Neuronal stem cell (in vitro differentiated cells): ENCODE data around the gene TNMD.

ENCODE experiments used
- DNase-seq: peaks from one replicate; pipeline ENCODE4 v3.0.0-alpha.2; 2013; ENCODE audit warnings: low spot score
- H2AFZ ChIP-seq: one replicate; pipeline ENCODE4 v1.6.1; 2013; ENCODE audit warnings: mild to moderate bottlenecking, low read length, inconsistent platforms
- H2AK5ac ChIP-seq: 2 replicates; pipeline ENCODE4 v1.6.1; 2013; ENCODE audit warnings: low read depth, mild to moderate bottlenecking, inconsistent platforms, low read length, moderate library complexity, mixed read lengths
- H2BK120ac ChIP-seq: 2 replicates; pipeline ENCODE4 v1.6.1; 2013; ENCODE audit warnings: low read depth, mild to moderate bottlenecking, inconsistent platforms, low read length, moderate library complexity, mixed read lengths
- H2BK12ac ChIP-seq: one replicate; pipeline ENCODE4 v1.6.1; 2013; ENCODE audit warnings: low read length, inconsistent platforms
- H2BK15ac ChIP-seq: 2 replicates; pipeline ENCODE4 v1.6.1; 2013; ENCODE audit warnings: mild to moderate bottlenecking, low read length, inconsistent platforms, mixed read lengths
- H2BK5ac ChIP-seq: one replicate; pipeline ENCODE4 v1.6.1; 2013; ENCODE audit warnings: inconsistent platforms, mild to moderate bottlenecking, low read length, moderate library complexity
- H3K14ac ChIP-seq: one replicate; pipeline ENCODE4 v1.6.1; 2013; ENCODE audit warnings: low read length, inconsistent platforms
- H3K18ac ChIP-seq: 2 replicates; pipeline ENCODE4 v1.6.1; 2013; ENCODE audit warnings: low read length, inconsistent platforms
- H3K23ac ChIP-seq: 2 replicates; pipeline ENCODE4 v1.6.1; 2013; ENCODE audit warnings: low read depth, mild to moderate bottlenecking, mixed read lengths, low read length, inconsistent platforms; ENCODE audit not compliant: poor library complexity
- H3K27ac ChIP-seq: replicated peaks from 3 replicates; pipeline ENCODE4 v1.5.1; 2013; ENCODE audit warnings: low read length, inconsistent platforms
- H3K27me3 ChIP-seq, 3 experiments: 2 replicates each; pipeline ENCODE4 v1.6.1; 2013; ENCODE audit warnings: low read length in 3 of 3, mild to moderate bottlenecking in 2 of 3, inconsistent platforms in 1 of 3, low read depth in 1 of 3, mixed read lengths in 1 of 3, moderate library complexity in 1 of 3; ENCODE audit not compliant: control insufficient read depth in 3 of 3, insufficient read depth in 3 of 3
- H3K36me3 ChIP-seq, 2 donors: replicated peaks in 1 of 2; 2 replicates each; pipeline ENCODE4 v1.6.1; 2013; ENCODE audit warnings: low read length in 2 of 2; ENCODE audit not compliant: control insufficient read depth in 2 of 2, insufficient read depth in 2 of 2
- H3K4ac ChIP-seq: 2 replicates; pipeline ENCODE4 v1.6.1; 2013; ENCODE audit warnings: inconsistent platforms, mild to moderate bottlenecking, low read length, moderate library complexity
- H3K4me1 ChIP-seq, 2 donors: 1 replicate in 1 of 2; 2 replicates in 1 of 2; pipeline ENCODE4 v1.6.1; 2013; ENCODE audit warnings: low read length in 2 of 2, low read depth in 1 of 2; ENCODE audit not compliant: control insufficient read depth in 2 of 2, insufficient read depth in 1 of 2
- H3K4me2 ChIP-seq: one replicate; pipeline ENCODE4 v1.6.1; 2013; ENCODE audit warnings: mild to moderate bottlenecking, low read length, inconsistent platforms; ENCODE audit not compliant: insufficient read depth, poor library complexity, severe bottlenecking
- H3K4me3 ChIP-seq, 2 donors: 2 replicates each; pipeline ENCODE4 v1.5.1; 2013; ENCODE audit warnings: low read length in 2 of 2, mild to moderate bottlenecking in 2 of 2, inconsistent platforms in 1 of 2, moderate library complexity in 1 of 2
- H3K79me1 ChIP-seq: one replicate; pipeline ENCODE4 v1.6.1; 2013; ENCODE audit warnings: low read depth, mild to moderate bottlenecking, inconsistent platforms, low read length, moderate library complexity
- H3K9ac ChIP-seq: one replicate; pipeline ENCODE4 v1.6.1; 2013; ENCODE audit warnings: mild to moderate bottlenecking, low read depth, low read length, inconsistent platforms; ENCODE audit not compliant: poor library complexity
- H3K9me3 ChIP-seq, 2 donors: replicated peaks in 1 of 2; 2 replicates each; pipeline versions ENCODE3 to v1.6.1; 2013; ENCODE audit warnings: low read length in 2 of 2, mild to moderate bottlenecking in 2 of 2, inconsistent platforms in 1 of 2, low read depth in 1 of 2, mixed read lengths in 1 of 2, moderate library complexity in 1 of 2; ENCODE audit not compliant: control insufficient read depth in 2 of 2, insufficient read depth in 1 of 2
- H4K8ac ChIP-seq: one replicate; pipeline ENCODE4 v1.6.1; 2013; ENCODE audit warnings: low read depth, mild to moderate bottlenecking, inconsistent platforms, low read length, moderate library complexity
- H4K91ac ChIP-seq: one replicate; pipeline ENCODE4 v1.6.1; 2013; ENCODE audit warnings: low read length, low read depth, mild to moderate bottlenecking, inconsistent platforms; ENCODE audit not compliant: poor library complexity
- WGBS, 2 donors: extraction: QIAGEN DNeasy Blood & Tissue Kit; methylation state at CpG; one replicate each; pipeline ENCODE4 v1.1.7; 2013; ENCODE audit warnings: missing lambda C conversion rate in 2 of 2, mixed read lengths in 1 of 2; ENCODE audit not compliant: insufficient read length in 2 of 2, insufficient replicate concordance in 1 of 2; ENCODE audit errors: extremely low coverage in 2 of 2; 5-methylcytosine and 5-hydroxymethylcytosine counted together

Gene TNMD

DNA sequence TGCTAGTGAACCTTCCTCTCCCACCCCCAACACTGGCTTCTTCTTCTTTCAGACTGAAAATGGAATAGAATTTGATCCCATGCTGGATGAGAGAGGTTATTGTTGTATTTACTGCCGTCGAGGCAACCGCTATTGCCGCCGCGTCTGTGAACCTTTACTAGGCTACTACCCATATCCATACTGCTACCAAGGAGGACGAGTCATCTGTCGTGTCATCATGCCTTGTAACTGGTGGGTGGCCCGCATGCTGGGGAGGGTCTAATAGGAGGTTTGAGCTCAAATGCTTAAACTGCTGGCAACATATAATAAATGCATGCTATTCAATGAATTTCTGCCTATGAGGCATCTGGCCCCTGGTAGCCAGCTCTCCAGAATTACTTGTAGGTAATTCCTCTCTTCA lies 14.7 kb downstream of the TNMD start:
- H2AK5ac ChIP-seq = no peak overlapping the region
- H3K36me3 ChIP-seq = no peaks in the 10 kb centered on the region
- no CpG with 5 or more reads among the region's 9 CpGs for WGBS, 2 donors
- no peak overlapping the region for H3K27ac ChIP-seq
- no peaks in the 10 kb centered on the region for H3K4me1 ChIP-seq
- H4K8ac ChIP-seq = no peak overlapping the region
- H2BK120ac ChIP-seq = no peak overlapping the region
- H3K27me3 ChIP-seq = peaks cover 0 to 3% (median 0%) of the 10 kb centered on the region in 3 experiments
- H2BK12ac ChIP-seq = no peak overlapping the region
- no peak overlapping the region for H2BK15ac ChIP-seq
- no peak overlapping the region for H2AFZ ChIP-seq
- no peak overlapping the region for H3K4me2 ChIP-seq
- no peak overlapping the region for H3K18ac ChIP-seq
- no peak overlapping the region for H3K14ac ChIP-seq
- H3K23ac ChIP-seq = no peak overlapping the region
- H3K9ac ChIP-seq = no peak overlapping the region
- DNase-seq = no peak
- H3K9me3 ChIP-seq = no peaks in the 10 kb centered on the region
- no peak overlapping the region for H2BK5ac ChIP-seq
- H3K4me3 ChIP-seq = no peak overlapping the region
- no peak overlapping the region for H4K91ac ChIP-seq
- H3K79me1 ChIP-seq = no peaks in the 10 kb centered on the region
- H3K4ac ChIP-seq = no peak overlapping the region

DNA sequence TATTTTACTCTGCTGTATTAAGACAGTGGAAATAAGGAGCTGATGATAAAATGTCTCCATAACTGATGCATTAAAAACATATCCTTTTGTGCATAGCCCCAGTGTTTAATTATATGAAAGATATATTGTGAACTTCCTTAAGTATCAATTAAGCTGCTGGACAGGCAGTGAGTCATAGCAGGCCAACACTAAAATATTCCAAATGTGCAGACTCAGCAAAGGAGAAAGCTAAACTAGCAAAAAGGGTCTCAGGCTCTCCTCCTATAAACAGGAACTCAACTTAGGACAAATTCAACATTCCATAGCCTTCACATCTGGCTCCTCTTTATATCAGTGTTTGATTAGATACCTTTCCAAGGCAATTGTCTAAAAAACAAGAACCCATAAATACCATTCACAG lies 15.6 kb downstream of the TNMD start:
- no peak overlapping the region for H2BK15ac ChIP-seq
- H4K8ac ChIP-seq = no peak overlapping the region
- no peak overlapping the region for H4K91ac ChIP-seq
- H2BK12ac ChIP-seq = no peak overlapping the region
- no peak overlapping the region for H3K14ac ChIP-seq
- no peak overlapping the region for H2AFZ ChIP-seq
- no peaks in the 10 kb centered on the region for H3K36me3 ChIP-seq
- no peak overlapping the region for H2AK5ac ChIP-seq
- H2BK120ac ChIP-seq = no peak overlapping the region
- DNase-seq = no peak
- H3K18ac ChIP-seq = no peak overlapping the region
- no peak overlapping the region for H3K4ac ChIP-seq
- H3K23ac ChIP-seq = no peak overlapping the region
- H3K4me1 ChIP-seq = no peaks in the 10 kb centered on the region
- H3K4me3 ChIP-seq = no peak overlapping the region
- no peaks in the 10 kb centered on the region for H3K9me3 ChIP-seq
- H3K4me2 ChIP-seq = no peak overlapping the region
- peaks cover 0 to 3% (median 0%) of the 10 kb centered on the region in 3 experiments for H3K27me3 ChIP-seq
- no peak overlapping the region for H2BK5ac ChIP-seq
- no peaks in the 10 kb centered on the region for H3K79me1 ChIP-seq
- H3K9ac ChIP-seq = no peak overlapping the region
- H3K27ac ChIP-seq = no peak overlapping the region

DNA sequence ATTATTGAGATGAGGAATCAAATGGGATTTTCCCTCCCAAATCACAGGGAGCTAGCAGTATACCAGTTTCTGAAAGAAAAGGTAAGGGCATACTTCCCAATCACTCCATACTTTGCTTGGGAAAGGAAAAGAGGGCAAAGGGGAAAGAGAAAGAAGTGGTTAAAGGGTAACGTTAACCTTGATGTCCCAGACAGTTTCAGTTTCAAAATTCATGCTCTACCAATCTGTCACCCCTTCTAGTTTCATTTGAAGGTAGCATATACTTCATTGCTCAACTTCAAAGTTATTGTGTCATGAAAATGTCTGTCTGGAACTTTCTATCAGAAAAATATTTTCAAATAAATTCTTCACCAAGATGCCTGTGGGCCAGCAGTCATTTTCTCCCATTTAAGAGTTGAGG lies 16.0 kb downstream of the TNMD start:
- H3K4ac ChIP-seq = no peak overlapping the region
- no peak overlapping the region for H2BK12ac ChIP-seq
- DNase-seq = no peak
- H3K27me3 ChIP-seq = peaks cover 0 to 3% (median 0%) of the 10 kb centered on the region in 3 experiments
- no peak overlapping the region for H3K14ac ChIP-seq
- no peak overlapping the region for H3K9ac ChIP-seq
- H3K36me3 ChIP-seq = no peaks in the 10 kb centered on the region
- no peak overlapping the region for H2BK5ac ChIP-seq
- H2BK120ac ChIP-seq = no peak overlapping the region
- H3K79me1 ChIP-seq = no peaks in the 10 kb centered on the region
- H3K4me2 ChIP-seq = no peak overlapping the region
- no peaks in the 10 kb centered on the region for H3K4me1 ChIP-seq
- H2BK15ac ChIP-seq = no peak overlapping the region
- no peaks in the 10 kb centered on the region for H3K9me3 ChIP-seq
- no peak overlapping the region for H4K91ac ChIP-seq
- no peak overlapping the region for H3K18ac ChIP-seq
- H3K23ac ChIP-seq = no peak overlapping the region
- WGBS, 2 donors = no CpG with 5 or more reads among the region's 1 CpG
- no peak overlapping the region for H3K27ac ChIP-seq
- H3K4me3 ChIP-seq = no peak overlapping the region
- no peak overlapping the region for H4K8ac ChIP-seq
- H2AK5ac ChIP-seq = no peak overlapping the region
- H2AFZ ChIP-seq = no peak overlapping the region

DNA sequence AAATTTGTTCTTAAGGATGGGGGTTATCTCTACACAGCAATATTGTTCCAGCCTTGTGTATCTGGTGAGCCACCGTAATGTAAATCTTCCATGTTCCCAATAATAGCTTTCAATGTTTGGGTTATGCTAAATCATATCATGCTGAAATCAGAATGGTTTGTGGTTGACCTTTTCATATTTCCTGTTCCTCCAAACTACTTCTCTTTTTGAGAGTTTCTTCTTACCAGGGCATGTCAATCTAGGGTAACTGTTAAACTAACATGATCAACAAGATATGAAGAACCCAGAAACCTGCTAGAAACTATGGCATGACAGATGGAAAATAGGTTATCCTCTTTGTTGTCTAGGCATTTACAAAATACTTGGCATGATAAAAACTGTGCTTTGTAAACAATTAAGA lies 22.0 kb downstream of the TNMD start:
- no peak overlapping the region for H2BK15ac ChIP-seq

More for the DNA sequence above, 22.0 kb downstream of the TNMD start:
- Histone ChIP-seq H3K9me3 (no peaks in the 10 kb centered on the region), H4K8ac (no peak overlapping the region), H2AFZ (no peak overlapping the region), H3K23ac (no peak overlapping the region), H3K27ac (no peak overlapping the region), H3K18ac (no peak overlapping the region), H2AK5ac (no peak overlapping the region), H2BK120ac (no peak overlapping the region), H3K14ac (no peak overlapping the region), H3K27me3 (no peaks in the 10 kb centered on the region), H3K79me1 (no peaks in the 10 kb centered on the region), H3K4me1 (no peaks in the 10 kb centered on the region), H3K9ac (no peak overlapping the region), H3K4me3 (no peak overlapping the region), H2BK5ac (no peak overlapping the region), H2BK12ac (no peak overlapping the region), H3K4ac (no peak overlapping the region), H3K36me3 (no peaks in the 10 kb centered on the region), H3K4me2 (no peak overlapping the region), H4K91ac (no peak overlapping the region)
- no CpG with 5 or more reads among the region's 1 CpG for WGBS, 2 donors
- DNase-seq = no peak
